ENCODE measurements around the gene RTF1.
A peak's percentile ranks its signal among the peaks of the same experiment; 100 is the strongest.

Gene RTF1

GRCh38 chr15:41474941-41475340, 58.0 kb downstream of the RTF1 start:
- no peak overlapping the region for H3K4me3 ChIP-seq (IDR thresholded peaks at IDR 0.05; ENCODE audit: insufficient read depth, low read depth, low read length)
- no peak overlapping the region for H3K27ac ChIP-seq
- peaks cover 14% of the 10 kb centered on the region; the same call in 1 of the 2 replicates for H3K36me3 ChIP-seq (ENCODE audit: insufficient read depth)
- H3K79me2 ChIP-seq (ENCODE audit: insufficient read depth, low read depth): no peaks in the 10 kb centered on the region
- no peak overlapping the region for H3K9ac ChIP-seq
- H2AFZ ChIP-seq (ENCODE audit: low read depth): no peak overlapping the region
- TF ChIP-seq, protein P1, sequence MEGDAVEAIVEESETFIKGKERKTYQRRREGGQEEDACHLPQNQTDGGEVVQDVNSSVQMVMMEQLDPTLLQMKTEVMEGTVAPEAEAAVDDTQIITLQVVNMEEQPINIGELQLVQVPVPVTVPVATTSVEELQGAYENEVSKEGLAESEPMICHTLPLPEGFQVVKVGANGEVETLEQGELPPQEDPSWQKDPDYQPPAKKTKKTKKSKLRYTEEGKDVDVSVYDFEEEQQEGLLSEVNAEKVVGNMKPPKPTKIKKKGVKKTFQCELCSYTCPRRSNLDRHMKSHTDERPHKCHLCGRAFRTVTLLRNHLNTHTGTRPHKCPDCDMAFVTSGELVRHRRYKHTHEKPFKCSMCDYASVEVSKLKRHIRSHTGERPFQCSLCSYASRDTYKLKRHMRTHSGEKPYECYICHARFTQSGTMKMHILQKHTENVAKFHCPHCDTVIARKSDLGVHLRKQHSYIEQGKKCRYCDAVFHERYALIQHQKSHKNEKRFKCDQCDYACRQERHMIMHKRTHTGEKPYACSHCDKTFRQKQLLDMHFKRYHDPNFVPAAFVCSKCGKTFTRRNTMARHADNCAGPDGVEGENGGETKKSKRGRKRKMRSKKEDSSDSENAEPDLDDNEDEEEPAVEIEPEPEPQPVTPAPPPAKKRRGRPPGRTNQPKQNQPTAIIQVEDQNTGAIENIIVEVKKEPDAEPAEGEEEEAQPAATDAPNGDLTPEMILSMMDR (conservative IDR thresholded peaks at IDR 0.05; ENCODE audit: low read depth, low read length): no peak
- no peaks in the 10 kb centered on the region for H3K27me3 ChIP-seq (ENCODE audit: insufficient read depth, low read depth)
- H3K4me1 ChIP-seq (ENCODE audit: low read depth, poor library complexity, severe bottlenecking): no peaks in the 10 kb centered on the region
- H3K4me2 ChIP-seq: no peak overlapping the region
- H4K20me1 ChIP-seq (ENCODE audit: insufficient read depth): no peaks in the 10 kb centered on the region

DNA sequence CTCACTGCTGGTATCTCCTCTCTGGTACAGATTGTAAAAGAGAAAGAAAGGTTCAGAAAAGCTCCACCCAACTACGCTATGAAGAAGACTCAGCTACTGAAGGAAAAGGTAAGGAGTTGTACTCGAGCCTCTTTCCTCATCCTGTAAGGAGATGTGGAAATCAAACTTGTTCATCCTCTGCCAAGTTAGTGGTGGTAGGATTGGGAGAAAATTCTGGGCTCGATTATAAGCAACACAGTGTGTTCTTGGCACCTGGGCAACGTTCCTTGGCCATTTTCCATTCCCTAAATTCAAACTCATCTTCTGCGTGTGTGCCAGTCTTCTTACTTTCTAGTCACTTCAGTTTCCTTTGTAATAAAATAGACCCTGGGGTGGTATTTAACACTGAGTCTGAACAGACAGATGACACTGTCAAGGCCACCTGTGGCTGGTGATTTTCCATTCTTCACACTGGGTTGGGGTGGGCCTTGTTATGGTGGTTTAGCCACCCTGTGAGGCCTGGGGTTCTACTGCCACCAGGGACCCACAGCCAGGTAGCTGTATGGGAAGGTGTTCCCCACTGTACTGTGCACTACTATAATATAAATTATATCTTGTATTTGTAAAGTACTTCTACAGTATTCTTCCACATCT, 59.6 kb downstream of the RTF1 start:
- Histone ChIP-seq H3K4me3 (IDR thresholded peaks at IDR 0.05; ENCODE audit: insufficient read depth, low read depth, low read length) (no peak overlapping the region), H3K79me2 (ENCODE audit: insufficient read depth, low read depth) (no peaks in the 10 kb centered on the region), H3K36me3 (ENCODE audit: insufficient read depth) (peaks cover 8% of the 10 kb centered on the region; the same call in 1 of the 2 replicates), H3K9ac (no peak overlapping the region), H4K20me1 (ENCODE audit: insufficient read depth) (no peaks in the 10 kb centered on the region), H3K4me2 (no peak overlapping the region), H3K4me1 (ENCODE audit: low read depth, poor library complexity, severe bottlenecking) (no peaks in the 10 kb centered on the region), H2AFZ (ENCODE audit: low read depth) (no peak overlapping the region), H3K27ac (no peak overlapping the region), H3K27me3 (ENCODE audit: insufficient read depth, low read depth) (no peaks in the 10 kb centered on the region)
- TF ChIP-seq, protein P1 (conservative IDR thresholded peaks at IDR 0.05; ENCODE audit: low read depth, low read length): no peak

DNA sequence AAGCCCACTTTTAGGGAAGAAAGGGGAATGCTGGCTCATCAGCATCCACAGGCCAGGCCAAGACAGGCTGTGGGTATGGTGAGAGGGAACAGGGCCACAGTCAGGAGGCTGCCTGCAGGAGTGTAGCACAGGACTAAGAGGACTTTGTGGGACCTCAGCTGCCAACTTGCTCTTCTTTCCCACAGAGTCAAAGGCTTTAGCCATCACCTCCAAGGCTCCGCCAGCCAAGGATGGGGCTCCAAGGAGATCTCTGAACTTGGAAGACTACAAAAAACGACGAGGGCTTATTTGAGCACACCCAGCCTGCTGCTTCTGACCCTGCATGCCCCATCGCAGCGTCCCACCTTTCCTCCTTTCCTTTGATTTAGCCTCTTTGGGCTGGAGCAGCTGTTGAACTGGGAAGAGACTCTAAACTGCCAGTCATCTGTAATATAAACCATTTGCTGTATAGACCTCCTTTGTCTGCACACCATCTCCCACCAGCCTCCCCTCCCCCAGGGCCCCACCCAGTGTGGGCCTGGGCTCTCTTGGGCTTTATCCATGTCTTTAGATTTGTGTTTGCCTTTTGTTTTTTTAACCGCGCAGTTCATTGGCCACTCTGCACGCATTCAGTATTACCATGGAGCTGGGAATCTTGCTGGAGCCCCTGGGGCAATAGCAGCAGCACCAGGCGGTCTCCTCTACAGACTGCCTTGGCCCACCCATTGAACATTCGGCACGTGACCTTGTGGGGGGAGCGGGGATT, 63.7 kb downstream of the RTF1 start:
- H2AFZ ChIP-seq (ENCODE audit: low read depth): no peak overlapping the region
- H3K4me1 ChIP-seq (ENCODE audit: low read depth, poor library complexity, severe bottlenecking): peaks cover 22% of the 10 kb centered on the region
- H3K4me2 ChIP-seq: no peak overlapping the region
- no peak overlapping the region for H3K9ac ChIP-seq
- TF ChIP-seq, protein P1 (conservative IDR thresholded peaks at IDR 0.05; ENCODE audit: low read depth, low read length): no peak
- no peak overlapping the region for H3K4me3 ChIP-seq (IDR thresholded peaks at IDR 0.05; ENCODE audit: insufficient read depth, low read depth, low read length)
- no peak overlapping the region for H3K27ac ChIP-seq
- no peaks in the 10 kb centered on the region for H4K20me1 ChIP-seq (ENCODE audit: insufficient read depth)
- no peaks in the 10 kb centered on the region for H3K79me2 ChIP-seq (ENCODE audit: insufficient read depth, low read depth)
- peaks cover 7% of the 10 kb centered on the region; the same call in 1 of the 2 replicates for H3K36me3 ChIP-seq (ENCODE audit: insufficient read depth)
- no peaks in the 10 kb centered on the region for H3K27me3 ChIP-seq (ENCODE audit: insufficient read depth, low read depth)

GRCh38 chr15:41482110-41482877, 65.4 kb downstream of the RTF1 start:
- Histone ChIP-seq H3K4me2 (peak overlapping the region; percentile 65), H3K27me3 (ENCODE audit: insufficient read depth, low read depth) (no peaks in the 10 kb centered on the region), H3K4me3 (IDR thresholded peaks at IDR 0.05; ENCODE audit: insufficient read depth, low read depth, low read length) (no peak overlapping the region), H3K27ac (0 out of 2 replicates have a peak overlapping the region, but pooled peaks have one; percentile 5), H3K79me2 (ENCODE audit: insufficient read depth, low read depth) (no peaks in the 10 kb centered on the region), H3K9ac (no peak overlapping the region), H3K36me3 (ENCODE audit: insufficient read depth) (peaks cover 4% of the 10 kb centered on the region; the same call in 1 of the 2 replicates), H4K20me1 (ENCODE audit: insufficient read depth) (no peaks in the 10 kb centered on the region), H2AFZ (ENCODE audit: low read depth) (no peak overlapping the region), H3K4me1 (ENCODE audit: low read depth, poor library complexity, severe bottlenecking) (peaks cover 22% of the 10 kb centered on the region)
- TF ChIP-seq, protein P1 (conservative IDR thresholded peaks at IDR 0.05; ENCODE audit: low read depth, low read length): no peak

All from KMS-11 (cell line).